Endothelial cell of umbilical vein (primary cell): Measurements from ENCODE around the gene SLC25A48. TPM values are rescaled to one million over a fixed set of nuclear protein-coding genes. Genes with fewer than 3 reads are reported as not detected.

Experiments used
- BruUV-seq: library from RNA; stranded (reverse); fragments of 400-500 nt; replicated peaks from 2 replicates; lab custom pipeline; 2021; lab: Mats Ljungman, UMichigan
- CTCF ChIA-PET: fragments of 300-600, 350-600 bp; sonication (Branson Sonifier 250); formaldehyde crosslinking; loops from one replicate; lab custom pipeline; 2021; ENCODE audit warnings: antibody characterized with exemption, inconsistent platforms; lab: Charles Lee
- POLR2A ChIA-PET: fragments of 300-600, 350-600 bp; sonication (Branson Sonifier 250); formaldehyde crosslinking; loops from one replicate; lab custom pipeline; 2021; ENCODE audit warnings: antibody characterized with exemption, inconsistent platforms; lab: Charles Lee
- DNase-seq: peaks from one replicate; pipeline ENCODE4 v3.0.0-alpha.2; 2011; ENCODE audit warnings: low read depth, low spot score
- FAIRE-seq: peaks from 2 replicates; lab custom pipeline; 2011; peaks lifted over from hg19 to GRCh38; lab: Jason Lieb, UNC
- H2AFZ ChIP-seq: 2 replicates; pipeline ENCODE4 v1.6.0; 2012; ENCODE audit warnings: low read depth, low read length, control low read depth, inconsistent platforms
- H3K27ac ChIP-seq: 2 replicates; pipeline ENCODE4 v1.5.1; 2011; ENCODE audit warnings: low read depth, mild to moderate bottlenecking, control low read depth, low read length, moderate library complexity; ENCODE audit not compliant: insufficient read depth
- H3K27me3 ChIP-seq, 2 experiments: 2 replicates each; pipeline versions ENCODE4 v1.6.0 to v1.6.1; 2011; ENCODE audit warnings: low read length in 2 of 2, mixed read lengths in 1 of 2; ENCODE audit not compliant: control insufficient read depth in 2 of 2, insufficient read depth in 2 of 2
- H3K36me3 ChIP-seq, 2 experiments: 2 replicates in 1 of 2; 3 replicates in 1 of 2; pipeline ENCODE4 v1.5.1; 2011; ENCODE audit warnings: low read length in 2 of 2, mild to moderate bottlenecking in 1 of 2, moderate library complexity in 1 of 2; ENCODE audit not compliant: control insufficient read depth in 2 of 2, insufficient read depth in 2 of 2; ENCODE audit errors: extremely low read depth in 1 of 2
- H3K4me1 ChIP-seq: 3 replicates; pipeline ENCODE4 v1.5.1; 2011; ENCODE audit warnings: mild to moderate bottlenecking, low read length; ENCODE audit not compliant: control insufficient read depth, insufficient read depth; ENCODE audit errors: extremely low read depth
- H3K4me2 ChIP-seq: 2 replicates; pipeline ENCODE4 v1.6.1; 2011; ENCODE audit warnings: low read length, control low read depth, mixed read lengths; ENCODE audit not compliant: insufficient read depth
- H3K4me3 ChIP-seq, 3 experiments: fragments of 200-600 bp in 1 of 3; sonication (generic), shearing (Covaris generic) in 1 of 3; replicated peaks in 1 of 3; 2 replicates each; pipeline ENCODE4 v1.5.1; 2011 to 2016; ENCODE audit warnings: control low read depth in 3 of 3, low read length in 3 of 3, mild to moderate bottlenecking in 2 of 3, inconsistent platforms in 1 of 3, low read depth in 1 of 3, moderate library complexity in 1 of 3; ENCODE audit not compliant: insufficient read depth in 1 of 3
- H3K79me2 ChIP-seq: 2 replicates; pipeline ENCODE4 v1.6.0; 2012; ENCODE audit warnings: low read length, inconsistent platforms; ENCODE audit not compliant: control insufficient read depth, insufficient read depth
- H3K9ac ChIP-seq: replicated peaks from 2 replicates; pipeline ENCODE3; 2011; ENCODE audit warnings: low read length, control low read depth; ENCODE audit not compliant: insufficient read depth; ENCODE audit errors: extremely low read depth
- H3K9me1 ChIP-seq: replicated peaks from 3 replicates; pipeline ENCODE4 v1.6.0; 2011; ENCODE audit warnings: mild to moderate bottlenecking, low read length; ENCODE audit not compliant: control insufficient read depth, insufficient read depth; ENCODE audit errors: extremely low read depth
- H3K9me3 ChIP-seq: replicated peaks from 2 replicates; pipeline ENCODE4 v1.5.1; 2012; ENCODE audit warnings: low read length, inconsistent platforms; ENCODE audit not compliant: control insufficient read depth, insufficient read depth
- H4K20me1 ChIP-seq: replicated peaks from 2 replicates; pipeline ENCODE3; 2011; ENCODE audit warnings: mild to moderate bottlenecking, low read length; ENCODE audit not compliant: control insufficient read depth, insufficient read depth; ENCODE audit errors: extremely low read depth
- CTCF ChIP-seq, 2 donors: IDR thresholded peaks; 1 replicate in 1 of 2; 2 replicates in 1 of 2; pipeline ENCODE4 v1.5.1; 2011; ENCODE audit warnings: low read length in 2 of 2, mild to moderate bottlenecking in 2 of 2, moderate library complexity in 2 of 2, control low read depth in 1 of 2, inconsistent platforms in 1 of 2, low read depth in 1 of 2; ENCODE audit not compliant: insufficient read depth in 1 of 2; ENCODE audit errors: extremely low read depth in 1 of 2
- EZH2 ChIP-seq: IDR thresholded peaks from 2 replicates; pipeline ENCODE4 v1.6.1; 2012; ENCODE audit warnings: borderline replicate concordance, low read depth, mild to moderate bottlenecking, moderate library complexity, low read length, inconsistent platforms; ENCODE audit not compliant: severe bottlenecking
- FOS ChIP-seq: IDR thresholded peaks from 2 replicates; pipeline ENCODE4 v1.6.1; 2011; ENCODE audit warnings: mild to moderate bottlenecking, low read length, moderate library complexity, borderline replicate concordance; ENCODE audit not compliant: insufficient read depth
- GATA2 ChIP-seq: IDR thresholded peaks from 2 replicates; pipeline ENCODE4 v1.7.0; 2011; ENCODE audit warnings: low read depth, mild to moderate bottlenecking, moderate library complexity, mixed read lengths, low read length; ENCODE audit not compliant: insufficient read length, insufficient read depth
- JUN ChIP-seq: IDR thresholded peaks from 2 replicates; pipeline ENCODE4 v1.6.1; 2011; ENCODE audit warnings: borderline replicate concordance, low read depth; ENCODE audit not compliant: insufficient read length, insufficient read depth
- MAX ChIP-seq: IDR thresholded peaks from 2 replicates; pipeline ENCODE4 v1.6.1; 2011; ENCODE audit not compliant: insufficient read depth, insufficient read length
- MYC ChIP-seq: IDR thresholded peaks from one replicate; pipeline ENCODE4 v1.6.1; 2011; ENCODE audit warnings: mild to moderate bottlenecking, low read depth, low read length
- POLR2A ChIP-seq: IDR thresholded peaks from 2 replicates; pipeline ENCODE4 v1.6.1; 2012; ENCODE audit warnings: low read depth, mild to moderate bottlenecking, control low read depth, low read length
- POLR2AphosphoS5 ChIP-seq: IDR thresholded peaks from 2 replicates; pipeline ENCODE4 v1.6.1; 2012; ENCODE audit warnings: low read depth, mild to moderate bottlenecking, control low read depth, low read length, moderate library complexity; ENCODE audit not compliant: insufficient read depth
- dilution Hi-C: fragments of 300-500 bp; cut with MboI; formaldehyde crosslinking; loops from one replicate; pipeline ENCODE4 v1.15.0; 2019; ENCODE audit warnings: low sequenced_read_pairs; ENCODE audit not compliant: extremely low pct_ligation_motif_present
- intact Hi-C: fragments of 100-400 bp; cut with micrococcal nuclease; formaldehyde crosslinking; loops from one replicate; pipeline ENCODE4 v1.10.0; 2022
- polyA plus RNA-seq, 4 experiments: library from polyadenylated mRNA; depleted of rRNA in 3 of 4; stranded (reverse) in 3 of 4; unstranded in 1 of 4; fragments of >200 nt; gene quantifications; 2 replicates each; pipeline versions ENCODE4 v1.2.1 to v1.2.3, GENCODE V29; 2011 to 2012; ENCODE audit warnings: missing spikeins in 1 of 4
- total RNA-seq: library from RNA; stranded (reverse); gene quantifications from 2 replicates; pipeline ENCODE4 v1.2.3, GENCODE V29; 2021

SLC25A48 gene
- total and polyA plus RNA-seq, 2 donors (not counting 3 experiments of a cell fraction or from before 2014, with no cell fraction given): not detected

GRCh38 chr5:135839566-135839965 lies 5.1 kb downstream of the SLC25A48 start:
- intact Hi-C loops: no loop called here
- no peak overlapping the region for H2AFZ ChIP-seq

More at GRCh38 chr5:135839566-135839965, 5.1 kb downstream of the SLC25A48 start:
- Histone ChIP-seq H3K9ac (no peak overlapping the region), H3K4me3 (no peak overlapping the region), H3K36me3 (no peaks in the 10 kb centered on the region), H3K79me2 (no peaks in the 10 kb centered on the region), H3K27me3 (peaks cover 12 to 23% of the 10 kb centered on the region in 2 experiments), H3K4me2 (no peak overlapping the region), H3K4me1 (no peaks in the 10 kb centered on the region), H4K20me1 (no peaks in the 10 kb centered on the region), H3K9me1 (no peaks in the 10 kb centered on the region), H3K9me3 (no peaks in the 10 kb centered on the region), H3K27ac (no peak overlapping the region)
- dilution Hi-C loops: loop anchor here (25.0 kb wide), 2 partner anchors 102 to 252 kb away; partner anchors contain the start of gene CXCL14
- DNase-seq: no peak
- TF ChIP-seq EZH2 (no peak), MAX (no peak), MYC (no peak), CTCF (IDR thresholded peaks at IDR 0.05; ENCODE audit: extremely low read depth in 1 of 2, insufficient read depth in 1 of 2, low read depth in 1 of 2, low read length in 2 of 2) (no peak), POLR2AphosphoS5 (no peak), JUN (no peak), FOS (no peak), POLR2A (no peak), GATA2 (no peak)
- CTCF ChIA-PET: interaction anchor here (1.2 to 1.7 kb wide), 2 partner anchors 9 to 278 kb away, joined by 6 read pairs; no protein-coding TSS in a partner anchor
- no peak for FAIRE-seq
- BruUV-seq: no TSS peak
- POLR2A ChIA-PET: no interaction called here
